Fibroblast of skin of left quadriceps (primary cell): ENCODE measurements around the gene CUTC.
"Not testable (repeated sequence)": the region's sequence is repeated elsewhere in the genome, so short reads cannot be mapped to it uniquely, and the experiment has no call there.

ENCODE experiments used
- DNase-seq, 2 experiments: peaks; one replicate each; pipeline ENCODE4 v3.0.0-alpha.2; 2013; ENCODE audit warnings: low read depth in 2 of 2

CUTC gene

GRCh38 chr10:99732033-99732842, at the start of gene CUTC, which contains the start of gene COX15:
Gene CUTC (plus strand): TSS chr10:99732234. CDS start chr10:99732349, 115 bp downstream.
Gene COX15 (minus strand): TSS chr10:99732127. CDS start chr10:99732049, 78 bp downstream.
- peak; percentile 90 to 91 for DNase-seq

DNA sequence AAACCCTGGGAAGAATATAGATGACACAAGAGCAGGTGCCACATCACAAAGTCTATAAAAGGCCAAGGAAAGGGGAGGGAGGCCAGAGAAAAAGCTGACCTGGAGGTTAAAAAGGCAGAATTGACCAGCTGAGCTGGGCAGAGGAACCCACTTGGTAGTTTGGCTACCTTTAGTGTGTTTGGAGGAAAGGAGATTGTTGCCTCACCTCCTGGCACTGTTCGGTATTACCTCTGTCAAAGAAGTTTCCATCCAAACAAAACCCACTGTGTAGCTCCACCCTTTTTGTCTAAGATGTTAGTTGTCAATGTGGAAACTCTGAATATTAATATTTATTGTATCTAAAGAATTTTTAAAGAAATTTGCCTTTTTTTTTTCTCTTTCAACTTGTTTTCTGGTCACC, 49.3 kb upstream of the CUTC start:
- DNase-seq = no peak

- no peak for DNase-seq
Measured at GRCh38 chr10:99685597-99685967, 46.5 kb upstream of the CUTC start.

- DNase-seq = no peak
Measured at GRCh38 chr10:99689461-99689860, 42.6 kb upstream of the CUTC start.

- DNase-seq = peak; percentile 66 to 70
Measured at GRCh38 chr10:99693933-99694583, 38.0 kb upstream of the CUTC start.

DNA sequence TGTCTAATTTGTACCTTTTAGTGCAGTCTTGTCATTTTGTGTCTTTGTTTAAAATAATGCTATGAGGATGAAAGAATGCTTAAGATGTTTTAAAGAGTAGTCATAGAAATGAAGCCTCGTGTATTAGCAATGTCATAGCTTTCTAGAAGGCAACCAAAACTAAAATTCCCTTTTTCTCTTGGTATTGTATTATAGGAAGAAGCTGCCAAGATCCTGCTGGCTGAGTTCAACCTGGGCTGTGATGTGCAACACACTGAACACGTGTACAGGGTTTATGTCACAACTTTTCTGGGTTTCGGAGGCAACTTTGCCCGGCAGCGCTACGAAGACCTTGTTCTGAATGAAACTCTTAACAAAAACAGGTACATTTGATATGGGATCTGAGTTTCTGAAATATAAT, 36.3 kb upstream of the CUTC start:
- DNase-seq = no peak

DNA sequence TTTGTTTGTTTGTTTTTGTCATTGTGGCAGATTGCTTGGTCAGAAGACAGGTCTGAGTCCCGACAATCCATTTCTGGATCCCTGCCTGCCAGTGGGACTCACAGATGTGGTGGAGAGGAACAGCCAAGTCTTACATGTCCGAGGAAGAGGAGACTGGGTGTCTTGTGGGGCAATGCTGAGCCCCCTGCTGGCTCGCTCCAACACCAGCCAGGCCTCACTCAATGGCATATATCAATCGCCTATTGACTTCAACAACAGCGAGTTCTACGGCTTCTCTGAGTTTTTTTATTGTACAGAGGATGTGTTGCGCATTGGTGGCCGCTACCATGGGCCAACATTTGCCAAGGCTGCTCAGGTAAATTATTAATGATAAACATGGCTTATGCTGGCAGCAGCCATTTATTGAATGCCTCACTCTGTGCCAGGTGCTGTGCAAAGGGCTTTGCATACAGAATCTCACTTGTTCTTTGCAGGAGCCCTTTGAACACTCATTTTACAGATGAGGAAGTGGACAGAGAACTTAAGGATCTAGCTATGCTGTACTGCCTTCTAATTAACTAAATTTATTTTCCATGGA, 33.4 kb upstream of the CUTC start:
- no peak for DNase-seq

DNA sequence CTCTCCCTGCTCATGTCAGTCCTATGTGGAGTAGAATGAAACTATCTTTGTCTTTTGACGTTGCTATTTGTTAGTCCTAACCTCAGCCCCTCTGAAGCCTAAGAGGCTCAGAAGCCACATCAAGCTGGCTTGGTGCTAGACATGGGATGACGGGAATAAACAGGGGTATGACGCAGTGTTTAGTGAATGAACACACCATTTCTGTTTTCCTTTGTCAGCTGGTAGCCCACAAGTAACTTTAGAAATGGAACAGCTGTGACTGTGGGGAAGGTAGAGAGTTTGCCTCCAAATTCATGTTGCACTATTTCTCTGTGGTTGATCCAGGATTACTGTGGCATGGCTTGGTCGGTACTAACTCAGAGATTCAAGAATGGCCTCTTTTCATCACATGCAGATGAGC, 31.4 kb upstream of the CUTC start:
- no peak for DNase-seq

GRCh38 chr10:99708428-99709012, 23.5 kb upstream of the CUTC start:
- DNase-seq = no peak

DNA sequence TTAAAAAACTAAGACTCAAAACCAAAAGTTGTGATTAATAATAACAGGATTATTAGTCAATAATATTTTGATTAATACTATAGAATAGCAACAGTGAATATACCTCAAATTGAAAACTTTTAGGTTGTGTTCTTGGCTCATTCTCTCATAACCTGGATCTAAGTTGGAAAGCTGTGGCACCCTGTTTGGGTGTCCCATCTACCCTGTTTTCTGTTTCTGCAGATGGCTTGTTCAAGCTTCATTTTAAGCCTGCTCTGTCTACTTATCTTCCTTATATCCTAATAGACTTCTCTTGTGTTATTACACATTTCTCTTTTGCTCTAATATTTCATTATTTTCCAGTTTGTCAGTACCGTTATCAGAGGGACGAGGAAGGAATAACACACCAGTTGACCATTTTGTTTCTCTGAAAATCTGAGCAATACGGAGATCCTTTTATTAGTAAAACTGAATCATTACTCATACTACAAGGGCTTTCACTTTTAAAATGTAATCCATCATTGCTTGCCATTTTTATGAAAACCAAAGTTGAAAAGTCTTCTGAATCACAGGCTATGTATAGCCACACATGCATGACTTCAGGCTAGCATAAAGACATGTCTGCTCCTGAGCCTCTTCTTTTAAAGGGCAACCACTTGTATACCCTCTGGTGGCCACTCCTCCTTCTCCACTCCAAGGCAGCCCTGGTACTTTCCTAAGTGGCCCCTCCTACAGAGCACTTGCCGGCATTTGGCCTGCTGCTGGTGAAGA, 22.4 kb upstream of the CUTC start:
- no peak for DNase-seq

DNA sequence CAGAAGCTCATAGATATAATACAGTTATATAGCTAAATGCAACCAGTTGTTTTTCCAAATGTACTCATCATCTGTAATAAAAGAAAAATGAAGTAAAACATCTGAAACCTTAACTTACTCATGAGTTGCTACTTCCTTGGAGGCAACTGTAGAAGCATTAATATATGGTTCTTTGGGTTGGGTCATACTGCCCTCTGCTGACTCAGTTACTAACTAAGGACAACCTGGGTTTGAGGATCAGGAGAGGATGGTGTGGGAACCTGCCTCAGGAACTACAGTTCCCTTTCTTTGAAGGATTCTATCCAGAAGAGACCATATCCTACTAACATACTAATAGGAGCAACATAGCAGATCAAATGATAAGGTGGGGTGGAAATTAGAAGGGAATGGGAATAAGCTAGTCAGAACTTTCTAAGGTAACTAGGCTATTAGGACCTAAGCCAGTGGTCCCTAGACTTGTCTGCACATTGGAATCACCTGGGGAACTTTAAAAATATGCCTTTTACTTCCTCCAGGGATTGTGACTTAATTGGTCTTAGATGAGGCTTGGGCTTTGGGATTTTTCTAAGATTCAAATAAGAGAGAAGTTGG, 20.8 kb upstream of the CUTC start:
- peak; percentile 38 to 39 for DNase-seq

GRCh38 chr10:99714446-99714845, 17.6 kb upstream of the CUTC start:
- DNase-seq = no peak

DNA sequence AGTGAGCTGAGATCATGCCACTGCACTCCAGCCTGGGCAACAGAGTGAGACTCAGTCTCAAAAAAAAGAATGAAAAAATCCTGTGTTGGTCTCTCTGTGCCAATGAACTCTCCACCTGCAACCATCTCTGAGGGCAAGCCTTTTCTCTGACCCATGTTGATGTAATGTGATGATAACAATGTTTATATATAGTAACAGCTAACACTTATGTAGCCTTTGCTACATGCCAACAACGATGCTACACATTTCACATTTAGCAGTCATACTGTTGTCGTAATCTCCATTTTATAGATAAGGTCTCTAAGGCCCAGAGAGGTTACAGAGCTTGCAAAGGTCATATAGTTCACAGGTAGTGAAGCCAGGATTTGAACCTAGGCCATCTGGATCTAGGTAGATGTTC, 11.6 kb upstream of the CUTC start:
- no peak for DNase-seq

DNA sequence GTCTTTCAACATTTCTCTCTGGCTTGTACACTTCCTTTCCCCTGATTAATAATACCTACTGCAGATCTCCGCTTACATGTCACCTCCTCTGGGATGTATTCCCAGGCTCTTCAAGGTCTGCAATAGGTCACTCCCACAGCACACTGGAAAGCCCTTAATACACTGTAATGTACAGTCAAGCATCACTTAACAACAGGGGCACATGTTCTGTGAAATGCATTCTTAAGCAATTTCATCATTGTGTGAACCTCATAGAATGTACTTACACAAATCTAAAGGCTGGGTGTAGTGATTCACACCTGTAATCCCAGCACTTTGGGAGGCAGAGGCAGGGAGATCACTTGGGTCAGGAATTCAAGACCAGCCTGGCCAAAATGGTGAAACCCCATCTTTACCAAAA, 2.0 kb upstream of the CUTC start:
- no peak for DNase-seq

- DNase-seq = no peak
Measured at GRCh38 chr10:99731306-99732032, 565 bp upstream of the CUTC start.

GRCh38 chr10:99733366-99733765, 1.3 kb downstream of the CUTC start:
- no peak for DNase-seq

DNA sequence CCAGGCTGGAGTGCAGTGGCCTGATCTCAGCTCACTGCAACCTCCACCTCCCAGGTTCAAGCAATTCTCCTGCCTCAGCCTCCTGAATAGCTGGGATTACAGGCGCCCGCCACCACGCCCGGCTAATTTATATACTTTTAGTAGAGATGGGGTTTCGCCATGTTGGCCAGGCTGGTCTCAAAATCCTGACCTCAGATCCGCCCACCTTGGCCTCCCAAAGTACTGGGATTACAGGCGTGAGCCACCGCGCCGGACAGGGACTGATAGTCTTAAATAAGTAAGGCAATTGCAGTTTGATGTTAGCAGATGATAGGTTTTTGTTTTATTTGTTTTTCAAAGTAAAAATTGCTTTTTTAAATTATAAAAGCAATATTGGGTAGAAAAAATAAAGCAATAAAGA, 2.1 kb downstream of the CUTC start:
- DNase-seq = not testable (repeated sequence)

- DNase-seq = no peak
Measured at GRCh38 chr10:99740260-99740659, 8.2 kb downstream of the CUTC start.

DNA sequence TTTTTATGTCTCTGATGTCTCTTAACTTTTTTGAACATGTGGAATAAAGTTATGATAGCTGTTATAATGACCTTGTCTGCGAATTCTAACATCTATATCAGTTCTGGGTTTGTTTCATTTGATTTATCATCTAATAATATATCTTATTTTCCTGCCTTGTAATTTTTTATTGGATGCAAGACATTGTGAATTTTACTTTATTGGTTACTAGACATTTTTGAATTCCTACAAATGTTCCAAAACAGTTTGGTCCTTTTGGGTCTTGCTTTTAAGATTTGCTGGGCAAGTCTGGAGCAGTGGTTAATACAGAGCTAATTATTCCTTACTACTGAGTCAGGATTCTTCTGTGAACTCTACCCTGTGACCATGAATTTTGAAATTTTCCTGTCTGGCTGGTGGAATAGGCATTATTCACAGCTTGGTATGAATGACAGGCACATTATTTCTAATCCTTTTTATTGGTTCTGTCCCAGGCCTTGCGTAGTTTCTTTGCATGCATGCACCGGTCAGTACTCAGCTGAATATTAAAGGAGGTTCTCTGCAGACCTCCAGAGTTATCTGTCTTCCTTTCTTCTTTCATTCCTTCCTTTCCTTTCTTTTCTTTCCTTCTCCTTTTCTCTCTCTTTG, 9.0 kb downstream of the CUTC start:
- no peak for DNase-seq

DNA sequence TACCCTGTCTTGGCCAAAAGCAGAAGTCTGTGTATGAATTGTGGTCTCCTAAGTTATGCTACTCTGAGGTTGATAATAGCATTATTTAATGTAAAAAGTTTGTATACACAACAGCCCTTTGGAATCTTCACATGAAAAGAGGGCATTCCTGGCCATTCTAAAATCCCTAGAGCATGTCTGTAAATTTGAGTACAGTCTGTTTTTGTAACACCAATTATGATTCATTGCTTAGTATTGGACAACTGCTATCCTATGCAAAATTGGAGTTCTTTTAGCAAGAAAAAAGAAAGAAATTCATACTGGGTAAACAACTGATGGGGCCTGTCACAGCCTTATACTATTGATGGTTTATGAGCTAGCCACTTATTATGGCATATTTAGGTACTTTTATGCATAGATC, 10.2 kb downstream of the CUTC start:
- peak in 1 of 2 experiments; percentile 10 for DNase-seq
